Activated CD4-positive, alpha-beta T cell treated with anti-CD3 and anti-CD28 coated beads, Interleukin-2, amount 50 U/mL, for 4 hours (primary cell): Measurements from ENCODE around the gene ABCA3.

Experiments
- DNase-seq, 2 experiments: peaks; one replicate each; pipeline ENCODE4 v3.0.0-alpha.2; 2020

Gene ABCA3

GRCh38 chr16:2233872-2234812, 106.4 kb downstream of the ABCA3 start:
- no peak for DNase-seq

- no peak for DNase-seq
Measured at GRCh38 chr16:2233046-2233775, 107.3 kb downstream of the ABCA3 start.

GRCh38 chr16:2232094-2232990, 108.2 kb downstream of the ABCA3 start:
- DNase-seq = no peak

GRCh38 chr16:2231016-2231931, 109.3 kb downstream of the ABCA3 start:
- no peak for DNase-seq

DNA sequence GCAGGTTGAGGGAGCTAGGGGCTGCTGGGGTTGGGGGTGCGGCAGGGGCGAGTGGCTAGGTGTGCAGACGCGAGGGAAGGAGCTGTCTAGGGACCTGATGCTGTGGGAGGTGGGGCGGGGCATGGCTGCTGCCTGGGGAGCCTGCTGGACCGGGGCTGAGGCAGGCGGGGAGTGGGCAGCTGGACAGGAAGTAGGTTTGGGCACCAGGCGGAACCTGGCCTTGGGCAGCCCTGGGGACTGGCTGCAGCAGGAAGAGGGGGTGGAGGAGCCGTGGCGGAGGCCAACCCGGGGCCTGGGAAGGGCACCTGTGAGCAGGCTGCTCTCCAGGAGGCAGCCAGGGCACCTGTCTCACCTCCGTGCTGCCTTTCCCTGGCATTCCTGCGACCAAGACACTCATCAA, 110.2 kb downstream of the ABCA3 start:
- DNase-seq = no peak

DNA sequence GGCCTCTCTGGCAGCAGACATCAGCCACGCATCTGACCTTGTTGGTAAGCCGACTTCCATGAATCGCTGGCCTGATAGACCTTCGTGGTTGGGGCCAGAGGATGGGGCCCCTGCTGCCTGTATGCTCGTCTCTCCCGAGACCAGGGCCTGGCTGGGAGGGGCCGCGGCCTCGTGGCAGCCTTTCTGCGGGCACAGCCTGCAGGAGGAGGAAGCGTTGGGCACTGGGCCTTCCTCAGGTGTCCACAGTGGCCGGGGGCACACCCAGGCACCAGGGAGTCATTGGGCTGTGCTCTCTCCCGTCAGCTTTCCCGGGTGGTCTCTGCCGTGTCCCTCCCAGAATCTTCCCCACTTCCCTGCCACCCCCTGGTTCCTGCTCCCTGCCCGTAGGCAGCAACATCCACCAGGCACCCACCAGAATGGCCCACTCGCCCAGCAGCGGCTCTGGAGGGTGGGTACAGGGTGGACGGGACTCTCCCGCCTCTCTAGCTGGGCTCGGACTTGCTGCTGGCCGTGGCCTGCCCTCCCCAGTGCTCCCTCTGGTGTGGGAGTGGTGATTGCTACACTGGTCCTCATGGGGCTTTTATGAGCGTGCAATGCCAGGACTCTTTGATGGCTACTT, 110.8 kb downstream of the ABCA3 start:
- no peak for DNase-seq

- DNase-seq = no peak
Measured at GRCh38 chr16:2229091-2229490, 111.4 kb downstream of the ABCA3 start.

GRCh38 chr16:2228161-2228824, 112.2 kb downstream of the ABCA3 start:
- DNase-seq = no peak

DNA sequence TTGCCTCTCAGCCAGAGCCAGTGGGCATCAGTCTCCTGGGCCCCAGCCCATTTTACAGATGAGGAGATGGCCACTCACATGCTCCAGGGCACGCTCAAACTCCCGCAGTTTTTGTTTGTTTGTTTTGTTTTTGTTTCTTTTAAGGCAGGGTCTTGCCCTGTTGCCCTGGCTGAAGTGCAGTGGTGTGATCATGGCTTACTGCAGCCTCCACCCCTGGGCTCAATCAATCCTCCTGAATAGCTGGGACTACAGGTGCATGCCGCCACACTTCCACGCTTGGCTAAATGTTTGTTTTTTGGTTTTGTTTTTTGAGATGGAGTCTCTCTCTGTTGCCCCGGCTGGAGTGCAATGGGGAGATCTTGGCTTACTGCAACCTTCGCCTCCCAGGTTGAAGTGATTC, 113.6 kb downstream of the ABCA3 start:
- DNase-seq = no peak

GRCh38 chr16:2226245-2226793, 114.2 kb downstream of the ABCA3 start:
- no peak for DNase-seq
